HCT116 (cell line): ENCODE data around the gene TMEM184A. TPM values are rescaled to one million over a fixed set of nuclear protein-coding genes. Genes with fewer than 3 reads are reported as not detected.

Experiments used
- ATAC-seq: fragments of 200-7000 bp; cut with Tn5 transposase; 2 replicates; pipeline ENCODE4 v1.9.1; 2020; ENCODE audit warnings: mild to moderate bottlenecking, moderate library complexity
- BruUV-seq: library from RNA; stranded (reverse); fragments of 400-500 nt; replicated peaks from 2 replicates; lab custom pipeline; 2021; lab: Mats Ljungman, UMichigan
- CTCF ChIA-PET: fragments of 300-600 bp; sonication (Branson Sonifier 250); formaldehyde crosslinking; loops from one replicate; lab custom pipeline; 2021; ENCODE audit warnings: antibody characterized with exemption; lab: Charles Lee
- POLR2A ChIA-PET: fragments of 300-600, 350-600 bp; sonication (Branson Sonifier 250); formaldehyde crosslinking; loops from one replicate; lab custom pipeline; 2021; ENCODE audit warnings: antibody characterized with exemption; lab: Charles Lee
- RAD21 ChIA-PET, 2 experiments: fragments of 300-600 bp; sonication (Branson Sonifier 250); formaldehyde crosslinking; loops; one replicate each; lab custom pipeline; 2023; ENCODE audit warnings: low total read pairs in 2 of 2; ENCODE audit not compliant: uncharacterized antibody in 2 of 2, unreplicated experiment in 2 of 2, low non-redundant PET in 1 of 2; lab: Charles Lee
- DNase-seq: peaks from one replicate; pipeline ENCODE4 v3.0.0-alpha.2; 2010; ENCODE audit warnings: low read depth, low spot score
- H2AFZ ChIP-seq: fragments of 200-600 bp; shearing (Covaris generic), sonication (generic); 2 replicates; pipeline ENCODE4 v1.6.1; 2017; ENCODE audit warnings: low read depth, mixed run types, mixed read lengths, antibody characterized with exemption, low read length; ENCODE audit not compliant: poor library complexity, severe bottlenecking
- H3K27ac ChIP-seq: 2 replicates; pipeline ENCODE4 v1.5.1; 2012; ENCODE audit warnings: low read depth, low read length
- H3K27me3 ChIP-seq: fragments of 200-600 bp; sonication (generic); 2 replicates; pipeline ENCODE4 v1.6.1; 2016; ENCODE audit warnings: mixed run types, low read length, mixed read lengths; ENCODE audit not compliant: insufficient read depth
- H3K36me3 ChIP-seq, 2 experiments: fragments of 200-500 bp in 1 of 2; fragments of 200-600 bp in 1 of 2; sonication (Bioruptor generic) in 1 of 2; sonication (generic) in 1 of 2; 2 replicates each; pipeline versions ENCODE4 v1.5.1 to v1.6.1; 2014 to 2016; ENCODE audit warnings: low read length in 2 of 2, inconsistent platforms in 1 of 2, mixed read lengths in 1 of 2, mixed run types in 1 of 2; ENCODE audit not compliant: insufficient read depth in 2 of 2, control insufficient read depth in 1 of 2
- H3K4me1 ChIP-seq, 2 experiments: fragments of 200-600 bp in 1 of 2; sonication (generic) in 1 of 2; 2 replicates each; pipeline versions ENCODE4 v1.5.1 to v1.6.1; 2012 to 2017; ENCODE audit warnings: low read length in 2 of 2, inconsistent platforms in 1 of 2, mild to moderate bottlenecking in 1 of 2, mixed read lengths in 1 of 2, mixed run types in 1 of 2, moderate library complexity in 1 of 2; ENCODE audit not compliant: insufficient read depth in 2 of 2, control insufficient read depth in 1 of 2
- H3K4me2 ChIP-seq: fragments of 200-600 bp; sonication (generic); 2 replicates; pipeline ENCODE4 v1.6.1; 2017; ENCODE audit warnings: mixed run types, low read length, mixed read lengths
- H3K4me3 ChIP-seq, 2 experiments: fragments of 200-600 bp in 1 of 2; sonication (generic) in 1 of 2; replicated peaks in 1 of 2; 2 replicates each; pipeline ENCODE4 v1.5.1; 2011 to 2016; ENCODE audit warnings: low read length in 2 of 2, control low read depth in 1 of 2, low read depth in 1 of 2, mild to moderate bottlenecking in 1 of 2, mixed read lengths in 1 of 2, mixed run types in 1 of 2
- H3K79me2 ChIP-seq: fragments of 200-600 bp; sonication (generic); 2 replicates; pipeline ENCODE4 v1.6.1; 2017; ENCODE audit warnings: mild to moderate bottlenecking, mixed run types, low read length, moderate library complexity, mixed read lengths; ENCODE audit not compliant: insufficient read depth
- H3K9ac ChIP-seq: fragments of 200-600 bp; sonication (generic); 2 replicates; pipeline ENCODE4 v1.6.1; 2016; ENCODE audit warnings: low read length, mixed read lengths
- H3K9me2 ChIP-seq: fragments of 200-600 bp; sonication (generic), shearing (Covaris generic); 2 replicates; pipeline ENCODE4 v1.6.1; 2017; ENCODE audit warnings: mixed run types, mild to moderate bottlenecking, moderate library complexity; ENCODE audit not compliant: insufficient read depth
- H3K9me3 ChIP-seq, 2 experiments: fragments of 200-500 bp in 1 of 2; fragments of 200-600 bp in 1 of 2; sonication (Bioruptor generic) in 1 of 2; sonication (generic) in 1 of 2; 2 replicates each; pipeline ENCODE4 v1.6.1; 2014 to 2017; ENCODE audit warnings: low read length in 2 of 2, mixed read lengths in 2 of 2, inconsistent platforms in 1 of 2, low read depth in 1 of 2, mild to moderate bottlenecking in 1 of 2, mixed run types in 1 of 2, moderate library complexity in 1 of 2; ENCODE audit not compliant: control insufficient read depth in 1 of 2, insufficient read depth in 1 of 2
- H4K20me1 ChIP-seq: fragments of 200-600 bp; sonication (generic), shearing (Covaris generic); 2 replicates; pipeline ENCODE4 v1.6.1; 2017; ENCODE audit warnings: mixed run types, mild to moderate bottlenecking, moderate library complexity; ENCODE audit not compliant: insufficient read depth
- CEBPB ChIP-seq: IDR thresholded peaks from 2 replicates; pipeline ENCODE4 v1.6.1; 2012; ENCODE audit warnings: low read depth
- CTCF ChIP-seq, 3 experiments: fragments of 200-600 bp in 1 of 3; sonication (generic) in 1 of 3; IDR thresholded peaks in 2 of 3; conservative IDR thresholded peaks in 1 of 3; 2 replicates each; pipeline ENCODE4 v1.5.1; 2012 to 2017; ENCODE audit warnings: low read depth in 2 of 3, low read length in 2 of 3, antibody characterized with exemption in 1 of 3, borderline replicate concordance in 1 of 3, control low read depth in 1 of 3, mild to moderate bottlenecking in 1 of 3, mixed read lengths in 1 of 3, mixed run types in 1 of 3, moderate library complexity in 1 of 3; ENCODE audit not compliant: insufficient read depth in 1 of 3
- ELF1 ChIP-seq: IDR thresholded peaks from 2 replicates; pipeline ENCODE4 v1.6.1; 2012; ENCODE audit warnings: low read depth, borderline replicate concordance
- EZH2 ChIP-seq: fragments of 200-600 bp; sonication (generic); IDR thresholded peaks from 2 replicates; pipeline ENCODE4 v1.6.1; 2017; ENCODE audit warnings: antibody characterized with exemption, mixed run types
- EZH2phosphoT487 ChIP-seq: fragments of 200-600 bp; IDR thresholded peaks from 2 replicates; pipeline ENCODE4 v1.6.1; 2018; ENCODE audit warnings: antibody characterized with exemption, borderline replicate concordance
- FOSL1 ChIP-seq: IDR thresholded peaks from 2 replicates; pipeline ENCODE4 v1.6.1; 2012; ENCODE audit warnings: low read depth
- JUND ChIP-seq: IDR thresholded peaks from 2 replicates; pipeline ENCODE4 v1.6.1; 2012
- MAX ChIP-seq: IDR thresholded peaks from 2 replicates; pipeline ENCODE4 v1.6.1; 2012
- POLR2A ChIP-seq: IDR thresholded peaks from 2 replicates; pipeline ENCODE4 v1.7.0; 2011; ENCODE audit warnings: borderline replicate concordance; ENCODE audit not compliant: insufficient read depth, insufficient read length; ENCODE audit errors: extremely low read depth
- POLR2AphosphoS5 ChIP-seq: IDR thresholded peaks from 2 replicates; pipeline ENCODE4 v1.6.1; 2011; ENCODE audit warnings: mild to moderate bottlenecking, low read depth, low read length, moderate library complexity
- RAD21 ChIP-seq: IDR thresholded peaks from 2 replicates; pipeline ENCODE4 v1.6.1; 2012; ENCODE audit warnings: low read depth, mild to moderate bottlenecking
- SIN3A ChIP-seq: IDR thresholded peaks from 2 replicates; pipeline ENCODE4 v1.6.1; 2012; ENCODE audit warnings: low read depth
- SRF ChIP-seq: IDR thresholded peaks from 2 replicates; pipeline ENCODE4 v1.6.1; 2012; ENCODE audit warnings: low read depth
- TCF7L2 ChIP-seq: IDR thresholded peaks from 2 replicates; pipeline ENCODE4 v1.7.0; 2011; ENCODE audit warnings: borderline replicate concordance, inconsistent platforms; ENCODE audit not compliant: insufficient read depth, insufficient read length; ENCODE audit errors: extremely low read depth
- YY1 ChIP-seq: IDR thresholded peaks from 2 replicates; pipeline ENCODE4 v1.6.1; 2011; ENCODE audit warnings: low read length, low read depth, moderate library complexity, mild to moderate bottlenecking; ENCODE audit not compliant: insufficient replicate concordance; ENCODE audit errors: extremely low read depth
- ZFX ChIP-seq: fragments of 450-650 bp; IDR thresholded peaks from 2 replicates; pipeline ENCODE4 v1.6.1; 2017
- intact Hi-C: fragments of 100-400 bp; cut with micrococcal nuclease; formaldehyde crosslinking; loops from 2 replicates; pipeline ENCODE4 v1.10.0; 2022
- total RNA-seq: library from RNA; stranded (reverse); gene quantifications from one replicate; pipeline ENCODE4 v1.2.1, GENCODE V29; 2021; ENCODE audit not compliant: unreplicated experiment
- TF ChIP-seq, protein P1 (sequence below): IDR thresholded peaks from 2 replicates; pipeline ENCODE4 v1.6.1; 2012; ENCODE audit warnings: low read depth

The TMEM184A gene
- total RNA-seq, 1 experiment from 2014 or later = 34.8 TPM

GRCh38 chr7:1569440-1569832 lies 13.4 kb upstream of the TMEM184A start (continued):
- no peak for TF ChIP-seq CTCF (IDR thresholded peaks at IDR 0.05 in 2 of 3, conservative IDR thresholded peaks at IDR 0.05 in 1 of 3; ENCODE audit: borderline replicate concordance in 1 of 3, insufficient read depth in 1 of 3, low read depth in 2 of 3, low read length in 2 of 3)
- no peak for TF ChIP-seq MAX
- no peak for TF ChIP-seq SRF
- no peak for TF ChIP-seq ZFX
- TF ChIP-seq ELF1 = no peak
- TF ChIP-seq CEBPB = no peak
- TF ChIP-seq POLR2AphosphoS5 = no peak
- TF ChIP-seq RAD21 = no peak
- no peak for TF ChIP-seq JUND

DNA sequence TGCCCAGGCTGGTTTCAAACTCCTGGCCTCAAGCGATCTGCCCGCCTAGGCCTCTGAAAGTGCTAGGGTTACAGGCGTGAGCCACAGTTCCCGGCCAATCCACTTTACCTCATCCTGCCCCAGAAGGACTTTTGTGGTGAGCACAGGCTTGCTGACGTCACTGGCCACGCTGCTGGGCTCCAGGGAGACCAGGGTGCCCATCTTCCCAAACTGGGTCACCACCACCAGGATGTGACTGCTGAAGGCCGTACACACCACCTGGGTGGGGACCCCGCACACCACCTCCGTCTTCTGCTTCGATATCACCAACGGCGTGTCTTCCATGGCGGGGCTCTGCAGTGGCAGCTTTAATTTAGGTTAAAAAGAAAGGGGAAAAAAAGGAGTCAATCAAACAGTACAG lies 13.0 kb upstream of the TMEM184A start:
- ChIA-PET RAD21 (no interaction called here), CTCF (no interaction called here), POLR2A (interaction anchor here (0.8 kb wide), 1 partner anchor 1251 kb away, joined by 3 read pairs; no protein-coding TSS in a partner anchor)
- Histone ChIP-seq H2AFZ (no peak overlapping the region), H4K20me1 (no peaks in the 10 kb centered on the region), H3K79me2 (peaks cover 34% of the 10 kb centered on the region), H3K4me3 (peak overlapping the region; percentile 93 to 95), H3K4me2 (peak overlapping the region; percentile 93), H3K4me1 (peaks cover 47 to 59% of the 10 kb centered on the region in 2 experiments), H3K9me2 (no peaks in the 10 kb centered on the region), H3K9ac (peak overlapping the region; percentile 96), H3K27ac (peak overlapping the region; percentile 98), H3K36me3 (no peaks in the 10 kb centered on the region; a peak in 1 of 4 replicates), H3K27me3 (no peaks in the 10 kb centered on the region), H3K9me3 (no peaks in the 10 kb centered on the region)
- DNase-seq (no peak), ATAC-seq (peak; percentile 24)
- intact Hi-C loops = no loop called here
- BruUV-seq = TSS peak; percentile 88
- TF ChIP-seq ZFX (no peak), CEBPB (no peak), MAX (no peak), TCF7L2 (no peak), EZH2phosphoT487 (no peak), ELF1 (no peak), SRF (no peak), CTCF (IDR thresholded peaks at IDR 0.05 in 2 of 3, conservative IDR thresholded peaks at IDR 0.05 in 1 of 3; ENCODE audit: borderline replicate concordance in 1 of 3, insufficient read depth in 1 of 3, low read depth in 2 of 3, low read length in 2 of 3) (no peak), EZH2 (no peak), FOSL1 (no peak), SIN3A (no peak), YY1 (no peak), POLR2A (no peak)
- TF ChIP-seq, protein P1, sequence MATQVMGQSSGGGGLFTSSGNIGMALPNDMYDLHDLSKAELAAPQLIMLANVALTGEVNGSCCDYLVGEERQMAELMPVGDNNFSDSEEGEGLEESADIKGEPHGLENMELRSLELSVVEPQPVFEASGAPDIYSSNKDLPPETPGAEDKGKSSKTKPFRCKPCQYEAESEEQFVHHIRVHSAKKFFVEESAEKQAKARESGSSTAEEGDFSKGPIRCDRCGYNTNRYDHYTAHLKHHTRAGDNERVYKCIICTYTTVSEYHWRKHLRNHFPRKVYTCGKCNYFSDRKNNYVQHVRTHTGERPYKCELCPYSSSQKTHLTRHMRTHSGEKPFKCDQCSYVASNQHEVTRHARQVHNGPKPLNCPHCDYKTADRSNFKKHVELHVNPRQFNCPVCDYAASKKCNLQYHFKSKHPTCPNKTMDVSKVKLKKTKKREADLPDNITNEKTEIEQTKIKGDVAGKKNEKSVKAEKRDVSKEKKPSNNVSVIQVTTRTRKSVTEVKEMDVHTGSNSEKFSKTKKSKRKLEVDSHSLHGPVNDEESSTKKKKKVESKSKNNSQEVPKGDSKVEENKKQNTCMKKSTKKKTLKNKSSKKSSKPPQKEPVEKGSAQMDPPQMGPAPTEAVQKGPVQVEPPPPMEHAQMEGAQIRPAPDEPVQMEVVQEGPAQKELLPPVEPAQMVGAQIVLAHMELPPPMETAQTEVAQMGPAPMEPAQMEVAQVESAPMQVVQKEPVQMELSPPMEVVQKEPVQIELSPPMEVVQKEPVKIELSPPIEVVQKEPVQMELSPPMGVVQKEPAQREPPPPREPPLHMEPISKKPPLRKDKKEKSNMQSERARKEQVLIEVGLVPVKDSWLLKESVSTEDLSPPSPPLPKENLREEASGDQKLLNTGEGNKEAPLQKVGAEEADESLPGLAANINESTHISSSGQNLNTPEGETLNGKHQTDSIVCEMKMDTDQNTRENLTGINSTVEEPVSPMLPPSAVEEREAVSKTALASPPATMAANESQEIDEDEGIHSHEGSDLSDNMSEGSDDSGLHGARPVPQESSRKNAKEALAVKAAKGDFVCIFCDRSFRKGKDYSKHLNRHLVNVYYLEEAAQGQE = no peak
